GM12878 (cell line): ENCODE measurements around the gene GLRX2. TPM values are rescaled to one million over a fixed set of nuclear protein-coding genes. Genes with fewer than 3 reads are reported as not detected.

Experiments
- ATAC-seq: fragments of 200-7000 bp; cut with Tn5 transposase; 3 replicates; pipeline ENCODE4 v1.9.1; 2020; ENCODE audit warnings: mild to moderate bottlenecking, moderate library complexity
- BruUV-seq: library from RNA; stranded (reverse); fragments of 400-500 nt; replicated peaks from 2 replicates; lab custom pipeline; 2021; lab: Mats Ljungman, UMichigan
- CTCF ChIA-PET: fragments of 300-600 bp; sonication (Branson Sonifier 250); formaldehyde crosslinking; extraction: SDS; loops from one replicate; lab custom pipeline; 2021; ENCODE audit warnings: inconsistent platforms; lab: Yijun Ruan, JAX
- POLR2A ChIA-PET: fragments of 350-600 bp; formaldehyde crosslinking; extraction: SDS; loops from one replicate; lab custom pipeline; 2021; ENCODE audit warnings: inconsistent platforms; lab: Charles Lee
- RAD21 ChIA-PET: fragments of 300-600 bp; sonication (Branson Sonifier 250); formaldehyde crosslinking; loops from one replicate; lab custom pipeline; 2023; ENCODE audit warnings: antibody characterized with exemption; ENCODE audit not compliant: unreplicated experiment; lab: Charles Lee
- SMC1A ChIA-PET: fragments of 300-600 bp; sonication (Branson Sonifier 250); formaldehyde crosslinking; loops from one replicate; lab custom pipeline; 2023; ENCODE audit not compliant: unreplicated experiment, uncharacterized antibody; lab: Charles Lee
- DNase-seq: peaks from one replicate; pipeline ENCODE4 v3.0.0-alpha.2; 2011; ENCODE audit warnings: low read depth, low spot score
- FAIRE-seq: peaks from 3 replicates; lab custom pipeline; 2011; peaks lifted over from hg19 to GRCh38; lab: Jason Lieb, UNC
- H2AFZ ChIP-seq: 2 replicates; pipeline ENCODE4 v1.6.0; 2011; ENCODE audit warnings: low read depth, low read length, control low read depth; ENCODE audit not compliant: control insufficient read depth
- H3K27ac ChIP-seq: 2 replicates; pipeline ENCODE4 v1.5.1; 2011; ENCODE audit warnings: control low read depth; ENCODE audit not compliant: control insufficient read depth, insufficient read depth
- H3K27me3 ChIP-seq, 2 experiments: replicated peaks in 1 of 2; 2 replicates each; pipeline versions ENCODE4 v1.6.0 to v1.6.1; 2011; ENCODE audit warnings: low read length in 1 of 2; ENCODE audit not compliant: control insufficient read depth in 2 of 2, insufficient read depth in 2 of 2
- H3K36me3 ChIP-seq, 2 experiments: 2 replicates each; pipeline ENCODE4 v1.5.1; 2011; ENCODE audit warnings: low read length in 1 of 2; ENCODE audit not compliant: control insufficient read depth in 2 of 2, insufficient read depth in 2 of 2
- H3K4me1 ChIP-seq: 2 replicates; pipeline ENCODE4 v1.6.1; 2011; ENCODE audit warnings: mild to moderate bottlenecking, low read length, moderate library complexity, mixed read lengths; ENCODE audit not compliant: control insufficient read depth, insufficient read depth
- H3K4me2 ChIP-seq: 2 replicates; pipeline ENCODE4 v1.6.0; 2011; ENCODE audit warnings: control low read depth; ENCODE audit not compliant: control insufficient read depth, insufficient read depth
- H3K4me3 ChIP-seq: fragments of 200-600 bp; sonication (generic); 2 replicates; pipeline ENCODE4 v1.5.1; 2016
- H3K79me2 ChIP-seq: 2 replicates; pipeline ENCODE4 v1.6.0; 2011; ENCODE audit warnings: low read length; ENCODE audit not compliant: control insufficient read depth, insufficient read depth
- H3K9ac ChIP-seq: 2 replicates; pipeline ENCODE4 v1.8.0; 2011; ENCODE audit warnings: low read length, control low read depth, mixed read lengths; ENCODE audit not compliant: control insufficient read depth, insufficient read depth
- H3K9me3 ChIP-seq: replicated peaks from 3 replicates; pipeline ENCODE4 v1.5.1; 2011; ENCODE audit warnings: mild to moderate bottlenecking, low read length; ENCODE audit not compliant: control insufficient read depth, insufficient read depth
- H4K20me1 ChIP-seq: 2 replicates; pipeline ENCODE4 v1.6.0; 2011; ENCODE audit not compliant: control insufficient read depth, insufficient read depth
- ASH2L ChIP-seq: fragments of 300-600, 200-600 bp; sonication (generic); IDR thresholded peaks from 2 replicates; pipeline ENCODE4 v1.6.1; 2017; ENCODE audit warnings: low read depth, mild to moderate bottlenecking, borderline replicate concordance
- MYC ChIP-seq: IDR thresholded peaks from 2 replicates; pipeline ENCODE4 v1.6.1; 2011; ENCODE audit warnings: mild to moderate bottlenecking, low read length, moderate library complexity, inconsistent platforms; ENCODE audit not compliant: insufficient read depth, insufficient replicate concordance, insufficient read length, severe bottlenecking
- PML ChIP-seq: IDR thresholded peaks from 2 replicates; pipeline ENCODE4 v1.6.1; 2012; ENCODE audit warnings: low read length, inconsistent platforms
- POLR2AphosphoS2 ChIP-seq: IDR thresholded peaks from 2 replicates; pipeline ENCODE4 v1.6.1; 2011; ENCODE audit warnings: low read depth, mild to moderate bottlenecking, low read length, improper control_type of control experiment, moderate library complexity
- TBL1XR1 ChIP-seq: IDR thresholded peaks from 2 replicates; pipeline ENCODE4 v1.6.1; 2012; ENCODE audit warnings: low read depth, low read length, improper control_type of control experiment
- ZZZ3 ChIP-seq: IDR thresholded peaks from 2 replicates; pipeline ENCODE4 v1.6.1; 2011; ENCODE audit warnings: low read depth; ENCODE audit not compliant: control insufficient read depth, insufficient read length
- WGBS: methylation state at CpG from one replicate; pipeline ENCODE4 v1.1.6; 2016; ENCODE audit warnings: low lambda C conversion rate; ENCODE audit not compliant: insufficient replicate concordance, insufficient coverage; ENCODE audit errors: missing lambda C conversion rate; 5-methylcytosine and 5-hydroxymethylcytosine counted together
- in situ Hi-C: fragments of 300-500 bp; cut with MboI; formaldehyde crosslinking; loops from 9 replicates; pipeline ENCODE4 v1.14.3; 2018; ENCODE audit warnings: mixed read lengths
- intact Hi-C: fragments of 100-400 bp; cut with micrococcal nuclease; formaldehyde crosslinking; loops from one replicate; pipeline ENCODE4 v1.14.2; 2022; ENCODE audit not compliant: unreplicated experiment
- polyA plus RNA-seq, 11 experiments: library from polyadenylated mRNA; depleted of rRNA in 4 of 11; unstranded in 6 of 11; stranded (reverse) in 5 of 11; fragments of >200 nt; fragmentation: Nextera tagmentation in 4 of 11; fragmentation: Illumina TruSeq in 1 of 11; extraction: Ambion mirVana in 4 of 11; extraction: Trizol in 1 of 11; gene quantifications; 1 replicate in 1 of 11; 2 replicates in 10 of 11; pipeline versions ENCODE4 v1.2.1 to v1.2.3, GENCODE V29; 2011 to 2016; ENCODE audit warnings: inconsistent platforms in 2 of 11, missing spikeins in 2 of 11, low read depth in 1 of 11
- total RNA-seq, 4 experiments: library from RNA; depleted of rRNA in 3 of 4; stranded (reverse); fragments of >200 nt in 3 of 4; fragmentation: Illumina TruSeq in 1 of 4; extraction: Trizol in 1 of 4; gene quantifications; 2 replicates each; pipeline versions ENCODE4 v1.2.1 to v1.2.3, GENCODE V29; 2013 to 2021
- TF ChIP-seq, protein P1 (sequence below): fragments of 450-650 bp; IDR thresholded peaks from 2 replicates; pipeline ENCODE4 v1.6.1; 2017; ENCODE audit warnings: borderline replicate concordance
- TF ChIP-seq, protein P2 (sequence below): IDR thresholded peaks from 2 replicates; pipeline ENCODE4 v1.6.1; 2012; ENCODE audit warnings: low read length, inconsistent platforms

Gene GLRX2
- total and polyA plus RNA-seq, 10 of the 15 experiments (the other 5 are each of a cell fraction or from before 2014, with no cell fraction given): 5.5 to 67.6 (median 16.6) TPM

DNA sequence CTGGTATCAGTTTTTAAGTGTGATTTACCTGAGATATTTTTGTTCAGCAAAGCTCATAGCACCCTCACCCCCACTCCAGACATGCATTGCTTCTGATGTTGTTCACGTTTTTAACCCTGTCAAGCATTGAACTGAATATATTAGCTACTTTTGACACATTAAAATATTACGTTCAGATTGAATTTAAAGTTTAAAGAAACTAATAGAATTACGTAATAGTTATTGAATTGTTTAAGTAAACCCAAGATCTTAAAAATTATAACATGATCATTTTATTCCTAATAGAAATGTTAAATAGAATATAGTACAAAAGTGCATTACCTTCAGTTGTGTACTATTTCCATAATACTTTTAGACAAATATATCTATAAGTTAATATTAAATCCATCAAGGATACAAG, 18.9 kb downstream of the GLRX2 start:
- 96% methylated on average over 3 of the region's 3 CpGs for WGBS
- no peaks in the 10 kb centered on the region for H4K20me1 ChIP-seq
- ChIA-PET SMC1A (interaction anchor here (1.2 to 5.2 kb wide), 6 partner anchors 9 to 63 kb away, joined by 3 to 24 read pairs (median 5); no protein-coding TSS in a partner anchor), POLR2A (no interaction called here), RAD21 (no interaction called here), CTCF (interaction anchor here (0.9 to 1.4 kb wide), 5 partner anchors 15 to 612 kb away, joined by 3 to 5 read pairs (median 4); partner anchors contain the start of gene GLRX2)
- FAIRE-seq (no peak), ATAC-seq (no peak), DNase-seq (no peak)
- TF ChIP-seq, protein P1, sequence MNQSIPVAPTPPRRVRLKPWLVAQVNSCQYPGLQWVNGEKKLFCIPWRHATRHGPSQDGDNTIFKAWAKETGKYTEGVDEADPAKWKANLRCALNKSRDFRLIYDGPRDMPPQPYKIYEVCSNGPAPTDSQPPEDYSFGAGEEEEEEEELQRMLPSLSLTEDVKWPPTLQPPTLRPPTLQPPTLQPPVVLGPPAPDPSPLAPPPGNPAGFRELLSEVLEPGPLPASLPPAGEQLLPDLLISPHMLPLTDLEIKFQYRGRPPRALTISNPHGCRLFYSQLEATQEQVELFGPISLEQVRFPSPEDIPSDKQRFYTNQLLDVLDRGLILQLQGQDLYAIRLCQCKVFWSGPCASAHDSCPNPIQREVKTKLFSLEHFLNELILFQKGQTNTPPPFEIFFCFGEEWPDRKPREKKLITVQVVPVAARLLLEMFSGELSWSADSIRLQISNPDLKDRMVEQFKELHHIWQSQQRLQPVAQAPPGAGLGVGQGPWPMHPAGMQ: no peak
- no peak overlapping the region for H3K4me3 ChIP-seq
- no peaks in the 10 kb centered on the region for H3K79me2 ChIP-seq
- H3K9ac ChIP-seq: no peak overlapping the region
- in situ Hi-C loops: no loop called here
- no peak overlapping the region for H2AFZ ChIP-seq
- peaks cover 0 to 10% of the 10 kb centered on the region in 2 experiments; a peak in 2 of 4 replicates for H3K36me3 ChIP-seq
- H3K27me3 ChIP-seq: no peaks in the 10 kb centered on the region
- H3K4me1 ChIP-seq: peaks cover 11% of the 10 kb centered on the region; the same call in 1 of the 2 replicates
- intact Hi-C loops: no loop called here
- no peak overlapping the region for H3K4me2 ChIP-seq
- H3K27ac ChIP-seq: no peak overlapping the region
- BruUV-seq: no TSS peak
- H3K9me3 ChIP-seq: no peaks in the 10 kb centered on the region

DNA sequence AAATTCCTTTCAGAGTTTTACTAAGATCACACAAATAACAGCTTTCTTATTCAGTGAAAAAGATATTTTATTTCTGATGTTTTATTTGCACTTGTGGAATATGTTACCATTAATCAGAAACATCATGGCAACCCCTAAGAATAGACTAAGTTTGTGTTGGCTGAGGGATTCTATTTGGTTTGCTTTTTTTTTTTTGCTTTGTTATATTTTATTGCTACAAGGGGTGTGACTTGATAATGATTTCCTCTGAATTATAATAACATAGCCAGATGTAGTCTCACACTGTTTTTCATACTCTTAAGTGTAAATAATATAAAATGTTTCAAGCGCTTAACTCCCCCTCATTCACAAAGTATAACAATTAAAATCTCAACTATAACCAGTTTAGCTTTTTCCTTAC, 20.0 kb downstream of the GLRX2 start:
- no peak for DNase-seq
- CTCF ChIA-PET: interaction anchor here (0.6 to 1.7 kb wide), 8 partner anchors 13 to 625 kb away, joined by 3 to 5 read pairs (median 4); no protein-coding TSS in a partner anchor
- Histone ChIP-seq H3K4me3 (no peak overlapping the region), H3K4me2 (no peak overlapping the region), H3K4me1 (peaks cover 11% of the 10 kb centered on the region; the same call in 1 of the 2 replicates), H3K9me3 (no peaks in the 10 kb centered on the region), H4K20me1 (no peaks in the 10 kb centered on the region), H3K27me3 (no peaks in the 10 kb centered on the region), H2AFZ (no peak overlapping the region), H3K9ac (no peak overlapping the region), H3K36me3 (peaks cover 0 to 16% of the 10 kb centered on the region in 2 experiments; a peak in 3 of 4 replicates), H3K79me2 (no peaks in the 10 kb centered on the region), H3K27ac (no peak overlapping the region)
- intact Hi-C loops (no loop called here), in situ Hi-C loops (no loop called here)
- no peak for ATAC-seq
- WGBS: 96% methylated on average over 1 of the region's 1 CpG
- no peak for FAIRE-seq
- POLR2A ChIA-PET: interaction anchor here (0.6 to 1.3 kb wide), 3 partner anchors 9 to 19 kb away, joined by 3 to 4 read pairs (median 4); no protein-coding TSS in a partner anchor
- SMC1A ChIA-PET: interaction anchor here (0.6 to 5.2 kb wide), 9 partner anchors 8 to 225 kb away, joined by 3 to 24 read pairs (median 4); no protein-coding TSS in a partner anchor
- RAD21 ChIA-PET: interaction anchor here (1.2 to 2.5 kb wide), 2 partner anchors 19 to 37 kb away, joined by 4 to 9 read pairs; partner anchors contain the start of genes CDC73 and GLRX2
- BruUV-seq: no TSS peak
- TF ChIP-seq ASH2L (no peak), MYC (no peak), ZZZ3 (no peak), PML (no peak), TBL1XR1 (no peak), POLR2AphosphoS2 (no peak)
- TF ChIP-seq, protein P1: no peak
- TF ChIP-seq, protein P2, sequence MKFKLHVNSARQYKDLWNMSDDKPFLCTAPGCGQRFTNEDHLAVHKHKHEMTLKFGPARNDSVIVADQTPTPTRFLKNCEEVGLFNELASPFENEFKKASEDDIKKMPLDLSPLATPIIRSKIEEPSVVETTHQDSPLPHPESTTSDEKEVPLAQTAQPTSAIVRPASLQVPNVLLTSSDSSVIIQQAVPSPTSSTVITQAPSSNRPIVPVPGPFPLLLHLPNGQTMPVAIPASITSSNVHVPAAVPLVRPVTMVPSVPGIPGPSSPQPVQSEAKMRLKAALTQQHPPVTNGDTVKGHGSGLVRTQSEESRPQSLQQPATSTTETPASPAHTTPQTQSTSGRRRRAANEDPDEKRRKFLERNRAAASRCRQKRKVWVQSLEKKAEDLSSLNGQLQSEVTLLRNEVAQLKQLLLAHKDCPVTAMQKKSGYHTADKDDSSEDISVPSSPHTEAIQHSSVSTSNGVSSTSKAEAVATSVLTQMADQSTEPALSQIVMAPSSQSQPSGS: no peak
